Measurements from ENCODE around the gene GRK4.

Gene GRK4

GRCh38 chr4:2949782-2950125 lies 13.6 kb upstream of the GRK4 start:
- peaks cover 61% of the 10 kb centered on the region for H4K20me1 ChIP-seq (ENCODE audit: insufficient read depth, low read length)

GRCh38 chr4:2950221-2950989 lies 13.0 kb upstream of the GRK4 start:
- Histone ChIP-seq H3K27me3 (ENCODE audit: insufficient read depth, low read length, poor library complexity) (no peaks in the 10 kb centered on the region), H3K36me3 (ENCODE audit: insufficient read depth, low read length) (peaks cover 94% of the 10 kb centered on the region), H3K79me2 (ENCODE audit: insufficient read depth, low read length) (peaks cover 13% of the 10 kb centered on the region; the same call in 1 of the 2 replicates), H3K27ac (ENCODE audit: low read length) (no peak overlapping the region), H3K4me2 (ENCODE audit: insufficient read depth, low read length) (no peak overlapping the region), H3K4me1 (ENCODE audit: insufficient read depth, low read length) (no peaks in the 10 kb centered on the region), H3K9me3 (ENCODE audit: insufficient read depth, low read length, severe bottlenecking) (no peaks in the 10 kb centered on the region), H3K4me3 (ENCODE audit: low read depth in 1 of 2, low read length in 2 of 2) (no peak overlapping the region), H4K20me1 (ENCODE audit: insufficient read depth, low read length) (peaks cover 60% of the 10 kb centered on the region), H3K9ac (ENCODE audit: low read depth, low read length) (no peak overlapping the region), H2AFZ (ENCODE audit: low read depth, low read length) (no peak overlapping the region)
- TF ChIP-seq EZH2 (IDR thresholded peaks at IDR 0.05; ENCODE audit: borderline replicate concordance, low read depth, low read length, severe bottlenecking) (no peak), CTCF (IDR thresholded peaks at IDR 0.05; ENCODE audit: borderline replicate concordance, extremely low read depth, low read length, poor library complexity, severe bottlenecking) (no peak)
- no peak for ATAC-seq (ENCODE audit: insufficient read depth, low read depth)
- no peak for DNase-seq

More at GRCh38 chr4:2949782-2950125, 13.6 kb upstream of the GRK4 start:
- H3K27ac ChIP-seq (ENCODE audit: low read length): no peak overlapping the region
- H3K9me3 ChIP-seq (ENCODE audit: insufficient read depth, low read length, severe bottlenecking): no peaks in the 10 kb centered on the region
- H3K9ac ChIP-seq (ENCODE audit: low read depth, low read length): no peak overlapping the region
- DNase-seq (no peak), ATAC-seq (ENCODE audit: insufficient read depth, low read depth) (no peak)
- H3K36me3 ChIP-seq (ENCODE audit: insufficient read depth, low read length): peaks cover 97% of the 10 kb centered on the region
- no peak overlapping the region for H2AFZ ChIP-seq (ENCODE audit: low read depth, low read length)
- H3K27me3 ChIP-seq (ENCODE audit: insufficient read depth, low read length, poor library complexity): no peaks in the 10 kb centered on the region
- no peaks in the 10 kb centered on the region for H3K4me1 ChIP-seq (ENCODE audit: insufficient read depth, low read length)
- no peak overlapping the region for H3K4me2 ChIP-seq (ENCODE audit: insufficient read depth, low read length)
- TF ChIP-seq CTCF (IDR thresholded peaks at IDR 0.05; ENCODE audit: borderline replicate concordance, extremely low read depth, low read length, poor library complexity, severe bottlenecking) (no peak), EZH2 (IDR thresholded peaks at IDR 0.05; ENCODE audit: borderline replicate concordance, low read depth, low read length, severe bottlenecking) (no peak)
- peaks cover 13% of the 10 kb centered on the region; the same call in 1 of the 2 replicates for H3K79me2 ChIP-seq (ENCODE audit: insufficient read depth, low read length)
- H3K4me3 ChIP-seq (ENCODE audit: low read depth in 1 of 2, low read length in 2 of 2): no peak overlapping the region

GRCh38 chr4:2953496-2953895 lies 9.9 kb upstream of the GRK4 start:
- no peak overlapping the region for H3K4me2 ChIP-seq (ENCODE audit: insufficient read depth, low read length)
- no peak overlapping the region for H3K27ac ChIP-seq (ENCODE audit: low read length)
- no peaks in the 10 kb centered on the region for H3K9me3 ChIP-seq (ENCODE audit: insufficient read depth, low read length, severe bottlenecking)
- no peak overlapping the region for H3K9ac ChIP-seq (ENCODE audit: low read depth, low read length)
- no peak overlapping the region for H3K4me3 ChIP-seq (ENCODE audit: low read depth in 1 of 2, low read length in 2 of 2)
- no peaks in the 10 kb centered on the region for H3K4me1 ChIP-seq (ENCODE audit: insufficient read depth, low read length)
- ATAC-seq (ENCODE audit: insufficient read depth, low read depth) (no peak), DNase-seq (no peak)
- peaks cover 63% of the 10 kb centered on the region for H4K20me1 ChIP-seq (ENCODE audit: insufficient read depth, low read length)
- no peaks in the 10 kb centered on the region for H3K27me3 ChIP-seq (ENCODE audit: insufficient read depth, low read length, poor library complexity)
- no peak overlapping the region for H2AFZ ChIP-seq (ENCODE audit: low read depth, low read length)
- peaks cover 36% of the 10 kb centered on the region for H3K79me2 ChIP-seq (ENCODE audit: insufficient read depth, low read length)
- H3K36me3 ChIP-seq (ENCODE audit: insufficient read depth, low read length): peaks cover 94% of the 10 kb centered on the region
- TF ChIP-seq CTCF (IDR thresholded peaks at IDR 0.05; ENCODE audit: borderline replicate concordance, extremely low read depth, low read length, poor library complexity, severe bottlenecking) (no peak), EZH2 (IDR thresholded peaks at IDR 0.05; ENCODE audit: borderline replicate concordance, low read depth, low read length, severe bottlenecking) (no peak)

All from DND-41 (cell line).